ENCODE data around the gene HAUS8. TPM values are rescaled to one million over a fixed set of nuclear protein-coding genes. Genes with fewer than 3 reads are reported as not detected.

HAUS8 gene
- polyA plus RNA-seq, 3 donors from 2014 or later = 1.0 to 9.8 (median 4.9) TPM

- H3K27ac Mint-ChIP-seq = no peak overlapping the region
- H3K4me3 Mint-ChIP-seq = no peak overlapping the region
- no peak for DNase-seq
- peaks cover 30 to 54% (median 39%) of the 10 kb centered on the region in 3 donors for H3K36me3 Mint-ChIP-seq
- peaks cover 11 to 15% (median 15%) of the 10 kb centered on the region in 3 donors for H3K27me3 Mint-ChIP-seq (ENCODE audit: low read depth in 3 of 3)
- H3K9me3 Mint-ChIP-seq = peaks cover 0 to 3% (median 0%) of the 10 kb centered on the region in 6 donors
- H3K4me1 Mint-ChIP-seq = peaks cover 19 to 21% of the 10 kb centered on the region in 2 donors
Observed at GRCh38 chr19:17060802-17061201, 14.4 kb downstream of the HAUS8 start.

DNA sequence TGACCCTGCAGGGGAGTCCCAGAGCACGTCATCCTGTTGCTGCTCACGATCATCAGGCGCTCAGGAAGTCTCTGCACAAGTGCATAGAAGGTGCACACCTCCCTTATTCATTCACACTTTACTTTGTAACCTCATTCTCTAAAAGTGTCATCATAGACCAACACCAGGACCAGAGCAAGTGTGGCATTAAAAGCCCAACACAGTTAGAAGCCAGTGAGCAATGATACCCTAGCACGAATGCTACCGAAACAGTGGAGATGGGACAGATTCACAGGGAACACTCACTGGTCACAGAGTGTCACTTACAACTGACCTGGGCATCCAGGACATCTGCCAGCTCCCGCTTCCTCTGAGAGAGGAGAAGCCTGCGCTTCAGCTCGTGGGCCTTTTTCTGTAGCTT is 17.0 kb downstream of the HAUS8 start:
- Mint-ChIP-seq H3K4me3 (no peak overlapping the region), H3K4me1 (no peaks in the 10 kb centered on the region), H3K27ac (no peak overlapping the region), H3K27me3 (ENCODE audit: low read depth in 3 of 3) (peaks cover 4 to 8% (median 6%) of the 10 kb centered on the region in 3 donors), H3K9me3 (peaks cover 0 to 3% (median 0%) of the 10 kb centered on the region in 6 donors), H3K36me3 (peaks cover 31 to 50% (median 36%) of the 10 kb centered on the region in 3 donors)
- DNase-seq = no peak

DNA sequence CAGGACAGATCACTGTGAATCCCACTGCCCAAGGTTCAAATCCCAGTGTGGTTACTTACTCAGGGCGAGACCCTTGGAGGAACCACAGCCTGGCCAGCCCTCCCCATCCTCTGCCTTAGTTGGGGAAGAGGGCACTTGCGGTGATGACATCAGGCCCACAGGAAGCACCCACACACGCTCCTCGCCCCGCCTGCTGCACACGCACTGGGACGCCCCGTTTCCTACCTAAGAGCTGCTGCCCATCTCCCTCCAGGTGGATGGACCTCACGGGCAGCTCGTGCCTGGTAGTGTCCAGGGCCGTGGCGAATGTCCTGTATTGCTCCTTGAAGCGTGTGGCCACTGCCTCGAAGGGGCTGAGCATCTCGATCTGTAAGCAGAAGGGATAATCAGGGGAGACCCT is 19.6 kb downstream of the HAUS8 start:
- peaks cover 30 to 49% (median 43%) of the 10 kb centered on the region in 3 donors for H3K36me3 Mint-ChIP-seq

GRCh38 chr19:17054746-17055145 is 20.5 kb downstream of the HAUS8 start:
- DNase-seq = no peak
- H3K9me3 Mint-ChIP-seq = peaks cover 0 to 3% (median 0%) of the 10 kb centered on the region in 6 donors
- H3K36me3 Mint-ChIP-seq = peaks cover 27 to 46% (median 38%) of the 10 kb centered on the region in 3 donors
- no peaks in the 10 kb centered on the region for H3K4me1 Mint-ChIP-seq
- no peak overlapping the region for H3K27ac Mint-ChIP-seq
- no peak overlapping the region for H3K4me3 Mint-ChIP-seq
- peaks cover 0 to 2% (median 0%) of the 10 kb centered on the region in 3 donors for H3K27me3 Mint-ChIP-seq (ENCODE audit: low read depth in 3 of 3)

More for the DNA sequence above, 19.6 kb downstream of the HAUS8 start:
- Mint-ChIP-seq H3K4me1 (no peaks in the 10 kb centered on the region), H3K27ac (no peak overlapping the region), H3K4me3 (no peak overlapping the region), H3K27me3 (ENCODE audit: low read depth in 3 of 3) (peaks cover 0 to 2% (median 1%) of the 10 kb centered on the region in 3 donors), H3K9me3 (peaks cover 0 to 3% (median 0%) of the 10 kb centered on the region in 6 donors)
- no peak for DNase-seq

DNA sequence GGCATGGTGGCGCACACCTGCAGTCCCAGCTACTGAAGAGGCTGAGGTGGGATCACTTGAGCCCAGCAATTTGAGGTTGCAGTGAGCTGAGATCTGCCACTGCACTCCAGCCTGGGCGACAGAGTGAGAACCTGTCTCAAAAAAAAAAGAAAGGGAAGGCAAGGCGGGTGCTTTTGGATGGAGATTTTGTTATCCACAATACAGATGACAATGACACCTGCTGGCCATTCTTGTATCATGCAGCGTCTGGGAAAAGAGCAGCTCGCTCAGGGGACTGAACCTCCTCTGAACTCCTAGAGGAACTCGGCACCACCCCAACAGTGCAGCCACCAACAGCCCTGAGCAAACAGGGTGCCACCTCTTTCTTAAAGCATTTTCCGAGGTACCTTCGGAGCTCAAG is 22.8 kb downstream of the HAUS8 start:
- no peaks in the 10 kb centered on the region for H3K4me1 Mint-ChIP-seq
- peak in 1 of 3 donors; percentile 9 for DNase-seq
- H3K4me3 Mint-ChIP-seq = no peak overlapping the region
- H3K9me3 Mint-ChIP-seq = no peaks in the 10 kb centered on the region
- no peak overlapping the region for H3K27ac Mint-ChIP-seq
- H3K27me3 Mint-ChIP-seq (ENCODE audit: low read depth in 3 of 3) = no peaks in the 10 kb centered on the region
- peaks cover 10 to 23% (median 16%) of the 10 kb centered on the region in 3 donors for H3K36me3 Mint-ChIP-seq

GRCh38 chr19:17049711-17050280 is 25.5 kb downstream of the HAUS8 start:
- Mint-ChIP-seq H3K36me3 (peaks cover 7 to 16% (median 15%) of the 10 kb centered on the region in 3 donors), H3K4me3 (no peak overlapping the region), H3K27ac (no peak overlapping the region), H3K4me1 (no peaks in the 10 kb centered on the region), H3K9me3 (no peaks in the 10 kb centered on the region), H3K27me3 (ENCODE audit: low read depth in 3 of 3) (peaks cover 0 to 3% (median 0%) of the 10 kb centered on the region in 3 donors)
- DNase-seq = no peak

DNA sequence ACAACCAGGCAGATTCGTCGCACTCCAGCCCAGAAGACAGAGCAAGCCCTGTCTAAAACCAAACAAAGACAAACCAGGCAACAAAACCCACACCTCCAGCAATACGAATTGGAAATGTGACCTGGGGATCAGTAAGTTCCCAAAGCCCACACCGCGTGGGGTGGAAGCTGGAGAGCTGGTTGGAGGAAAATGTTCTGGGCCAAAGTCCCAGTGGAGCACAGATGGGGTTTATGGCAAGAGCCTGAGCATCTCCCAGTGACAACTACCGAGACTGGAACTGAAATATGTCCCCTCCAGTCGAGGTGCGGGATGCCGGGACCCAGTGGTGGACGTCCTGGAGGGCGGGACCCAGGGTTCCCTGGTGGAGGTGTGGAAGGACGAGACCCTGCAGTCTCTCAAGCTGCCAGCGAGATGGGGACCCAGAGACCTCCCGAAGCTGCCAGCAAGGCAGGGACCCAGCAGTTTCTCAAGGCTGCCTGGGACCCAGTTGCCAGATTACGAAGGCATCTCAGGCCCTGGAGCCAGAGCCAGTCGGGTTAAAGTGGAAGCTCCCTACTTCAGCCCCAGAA is 26.3 kb downstream of the HAUS8 start:
- Mint-ChIP-seq H3K36me3 (peaks cover 7 to 19% (median 15%) of the 10 kb centered on the region in 3 donors), H3K4me1 (no peaks in the 10 kb centered on the region), H3K27ac (no peak overlapping the region), H3K4me3 (no peak overlapping the region), H3K9me3 (no peaks in the 10 kb centered on the region), H3K27me3 (ENCODE audit: low read depth in 3 of 3) (peaks cover 0 to 5% (median 0%) of the 10 kb centered on the region in 3 donors)
- DNase-seq = no peak

DNA sequence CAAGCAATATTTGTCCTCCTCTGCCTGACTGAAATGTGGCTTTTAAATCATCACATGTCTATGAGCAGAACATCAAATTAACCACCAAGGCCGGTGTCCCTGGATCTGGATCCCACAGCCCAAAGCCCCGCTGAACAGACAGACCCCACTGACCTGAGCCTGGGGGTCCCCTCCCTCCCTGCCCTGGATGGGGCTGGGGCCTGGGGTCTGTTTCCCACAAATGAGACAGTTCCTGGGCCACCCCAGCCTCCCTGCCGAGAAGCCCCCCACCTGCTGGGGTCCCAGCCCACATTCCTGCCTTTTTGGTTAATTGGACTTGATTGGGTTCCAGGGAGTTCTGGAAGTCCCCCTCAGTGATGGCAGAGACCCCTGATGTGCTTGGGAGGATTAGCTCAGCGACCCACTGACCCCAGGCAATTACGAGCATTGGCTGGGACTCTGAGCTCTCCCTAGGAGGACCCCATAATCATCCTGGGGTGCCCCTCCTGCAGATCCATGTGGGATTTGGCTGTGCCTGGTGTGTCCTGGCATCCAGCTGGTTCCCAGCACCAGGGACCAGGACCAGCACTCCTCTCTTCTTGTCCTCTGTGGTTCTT is 29.2 kb downstream of the HAUS8 start:
- Mint-ChIP-seq H3K9me3 (no peaks in the 10 kb centered on the region), H3K27me3 (ENCODE audit: low read depth in 3 of 3) (peaks cover 0 to 5% (median 0%) of the 10 kb centered on the region in 3 donors), H3K4me1 (no peaks in the 10 kb centered on the region), H3K4me3 (no peak overlapping the region), H3K27ac (no peak overlapping the region), H3K36me3 (peaks cover 0 to 5% (median 5%) of the 10 kb centered on the region in 3 donors)
- DNase-seq = no peak

DNA sequence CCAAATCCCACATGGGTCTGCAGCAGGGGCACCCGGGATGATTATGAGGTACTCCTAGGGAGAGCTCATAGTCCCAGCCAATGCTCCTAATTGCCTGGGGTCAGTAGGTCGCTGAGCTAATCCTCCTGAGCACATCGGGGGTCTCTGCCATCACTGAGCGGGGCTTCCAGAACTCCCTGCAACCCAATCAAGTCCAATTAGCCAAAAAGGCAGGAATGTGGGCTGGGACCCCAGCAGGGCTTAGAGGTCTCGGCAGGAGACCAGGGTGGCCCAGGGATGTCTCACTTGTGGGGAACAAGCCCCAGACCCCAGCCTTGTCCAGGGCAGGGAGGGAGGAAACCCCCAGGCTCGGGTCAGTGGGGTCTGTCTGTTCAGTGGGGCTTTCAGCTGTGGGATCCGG is 31.5 kb downstream of the HAUS8 start:
- peaks cover 2 to 5% (median 3%) of the 10 kb centered on the region in 3 donors for H3K27me3 Mint-ChIP-seq (ENCODE audit: low read depth in 3 of 3)
- H3K4me1 Mint-ChIP-seq = no peaks in the 10 kb centered on the region
- H3K36me3 Mint-ChIP-seq = peaks cover 0 to 4% (median 0%) of the 10 kb centered on the region in 3 donors
- no peak overlapping the region for H3K4me3 Mint-ChIP-seq
- no peaks in the 10 kb centered on the region for H3K9me3 Mint-ChIP-seq
- H3K27ac Mint-ChIP-seq = no peak overlapping the region
- DNase-seq = no peak

GRCh38 chr19:17041976-17042375 is 33.3 kb downstream of the HAUS8 start:
- peaks cover 0 to 4% (median 0%) of the 10 kb centered on the region in 3 donors for H3K36me3 Mint-ChIP-seq
- H3K27me3 Mint-ChIP-seq (ENCODE audit: low read depth in 3 of 3) = peaks cover 3 to 8% (median 5%) of the 10 kb centered on the region in 3 donors
- H3K27ac Mint-ChIP-seq = no peak overlapping the region
- DNase-seq = no peak
- H3K9me3 Mint-ChIP-seq = no peaks in the 10 kb centered on the region
- H3K4me1 Mint-ChIP-seq = no peaks in the 10 kb centered on the region
- no peak overlapping the region for H3K4me3 Mint-ChIP-seq

GRCh38 chr19:17037966-17038500 is 37.2 kb downstream of the HAUS8 start:
- Mint-ChIP-seq H3K9me3 (no peaks in the 10 kb centered on the region), H3K36me3 (no peaks in the 10 kb centered on the region)

GRCh38 chr19:17037184-17037583 is 38.1 kb downstream of the HAUS8 start:
- Mint-ChIP-seq H3K4me3 (no peak overlapping the region), H3K36me3 (no peaks in the 10 kb centered on the region), H3K27me3 (ENCODE audit: low read depth in 3 of 3) (peaks cover 3 to 8% (median 4%) of the 10 kb centered on the region in 3 donors), H3K4me1 (no peaks in the 10 kb centered on the region), H3K27ac (no peak overlapping the region), H3K9me3 (no peaks in the 10 kb centered on the region)
- no peak for DNase-seq

More at GRCh38 chr19:17037966-17038500, 37.2 kb downstream of the HAUS8 start:
- Mint-ChIP-seq H3K27me3 (ENCODE audit: low read depth in 3 of 3) (peaks cover 3 to 8% (median 4%) of the 10 kb centered on the region in 3 donors), H3K4me1 (no peaks in the 10 kb centered on the region), H3K4me3 (no peak overlapping the region), H3K27ac (no peak overlapping the region)
- no peak for DNase-seq

- H3K4me1 Mint-ChIP-seq = no peaks in the 10 kb centered on the region
- no peak overlapping the region for H3K4me3 Mint-ChIP-seq
- H3K27me3 Mint-ChIP-seq (ENCODE audit: low read depth in 3 of 3) = peaks cover 3 to 8% (median 4%) of the 10 kb centered on the region in 3 donors
- H3K27ac Mint-ChIP-seq = no peak overlapping the region
- DNase-seq = no peak
- no peaks in the 10 kb centered on the region for H3K9me3 Mint-ChIP-seq
- H3K36me3 Mint-ChIP-seq = no peaks in the 10 kb centered on the region
Observed at GRCh38 chr19:17036640-17037039, 38.6 kb downstream of the HAUS8 start.

DNA sequence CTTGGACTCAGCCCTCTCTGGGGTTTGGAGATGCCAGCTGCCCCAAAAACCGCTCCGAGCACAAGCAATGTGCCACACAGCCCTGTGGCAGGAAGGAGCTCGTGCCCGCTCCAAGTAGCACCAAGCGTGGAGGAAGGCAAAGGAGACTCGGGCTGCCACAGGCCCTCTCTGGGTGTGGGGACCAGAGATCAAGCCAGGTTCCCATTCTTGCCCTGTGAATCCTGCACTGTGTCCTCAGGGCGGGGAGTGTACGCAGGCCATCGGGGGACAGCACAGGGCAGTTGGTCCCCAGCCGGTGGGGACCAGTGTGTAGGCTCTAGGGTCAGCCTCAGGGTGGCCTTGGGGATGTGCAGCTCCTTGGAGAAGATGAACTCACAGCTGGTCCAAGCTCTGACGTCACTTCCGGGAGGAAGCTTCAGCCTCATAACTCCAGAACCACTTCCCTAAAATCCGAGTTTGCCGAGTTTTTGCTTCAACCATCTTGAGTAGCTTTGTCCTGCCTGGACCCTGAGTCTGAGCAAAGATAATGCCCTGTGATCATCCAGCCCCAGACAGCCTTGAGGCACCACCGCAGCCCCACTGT is 39.3 kb downstream of the HAUS8 start:
- Mint-ChIP-seq H3K27ac (no peak overlapping the region), H3K9me3 (no peaks in the 10 kb centered on the region), H3K27me3 (ENCODE audit: low read depth in 3 of 3) (peaks cover 3 to 8% (median 4%) of the 10 kb centered on the region in 3 donors), H3K4me1 (no peaks in the 10 kb centered on the region), H3K36me3 (no peaks in the 10 kb centered on the region), H3K4me3 (no peak overlapping the region)
- no peak for DNase-seq

Measured in immature natural killer cell (primary cell).